Type B pancreatic cell (in vitro differentiated cells): Measurements from ENCODE around the gene NPHP4. TPM values are rescaled to one million over a fixed set of nuclear protein-coding genes. Genes with fewer than 3 reads are reported as not detected.

Experiments
- DNase-seq: peaks from one replicate; pipeline ENCODE4 v3.0.0; 2021; ENCODE audit warnings: mixed read lengths; ENCODE audit not compliant: unreplicated experiment; ENCODE audit errors: extremely low spot score
- H3K27ac Mint-ChIP-seq: 2 replicates; pipeline ENCODE4 v1.8.0; 2021; ENCODE audit warnings: mild to moderate bottlenecking, mixed read lengths
- H3K27me3 Mint-ChIP-seq: 2 replicates; pipeline ENCODE4 v1.8.0; 2021; ENCODE audit warnings: mixed read lengths
- H3K36me3 Mint-ChIP-seq: 2 replicates; pipeline ENCODE4 v1.8.0; 2021; ENCODE audit warnings: mixed read lengths
- H3K4me1 Mint-ChIP-seq: one replicate; pipeline ENCODE4 v1.8.0; 2021; ENCODE audit warnings: mixed read lengths; ENCODE audit not compliant: unreplicated experiment
- H3K4me3 Mint-ChIP-seq: 2 replicates; pipeline ENCODE4 v1.8.0; 2021; ENCODE audit warnings: mild to moderate bottlenecking, mixed read lengths
- H3K9me3 Mint-ChIP-seq: 2 replicates; pipeline ENCODE4 v1.8.0; 2021; ENCODE audit warnings: mixed read lengths
- CTCF ChIP-seq: fragments of 200-600 bp; sonication (generic); conservative IDR thresholded peaks from 2 replicates; pipeline ENCODE4 v1.5.0; 2021; ENCODE audit warnings: antibody characterized with exemption, mild to moderate bottlenecking
- total RNA-seq: library from RNA; stranded (reverse); gene quantifications from 2 replicates; pipeline ENCODE4 v1.2.1, GENCODE V29; 2021; ENCODE audit warnings: low replicate concordance

Gene NPHP4
- total RNA-seq, 1 donor from 2014 or later: 21.7 TPM

- H3K36me3 Mint-ChIP-seq: no peaks in the 10 kb centered on the region
- no peak for DNase-seq
Observed at GRCh38 chr1:5832916-5833895, 159.0 kb downstream of the NPHP4 start.

DNA sequence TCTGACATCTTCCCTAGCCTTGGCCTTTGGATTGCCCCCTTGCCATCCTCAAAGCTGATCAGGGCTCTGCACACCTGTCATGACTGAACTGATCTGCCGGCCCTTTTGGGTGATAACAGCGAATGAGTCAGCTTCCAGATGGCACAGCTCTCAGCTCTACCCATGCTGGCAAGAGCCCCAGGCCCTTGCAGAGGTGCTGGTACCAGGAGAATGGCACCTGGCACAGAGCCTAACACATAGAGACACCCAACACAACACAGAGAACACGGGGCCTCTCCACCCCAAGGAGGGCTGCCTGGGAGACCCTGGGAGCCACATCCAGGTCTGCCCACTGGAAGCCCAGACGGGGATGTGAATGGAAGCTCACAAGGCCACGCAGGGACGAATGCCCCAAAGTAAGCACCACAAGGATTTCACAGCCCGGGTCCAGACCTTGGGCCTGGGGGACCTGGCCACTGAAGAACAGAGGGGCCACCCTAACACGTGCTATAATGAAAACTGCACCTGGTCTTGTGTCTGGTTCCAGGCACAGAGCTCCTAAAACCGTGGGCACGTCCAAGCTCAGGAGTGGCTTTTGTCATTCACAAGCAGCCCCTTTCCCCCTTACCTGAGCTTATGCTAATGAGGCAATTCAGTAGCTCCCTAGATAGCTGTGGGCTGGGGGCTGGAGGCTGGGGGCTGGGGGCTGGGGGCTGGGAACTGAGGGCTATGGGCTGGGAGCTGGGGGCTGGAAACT, 160.5 kb downstream of the NPHP4 start:
- H3K27me3 Mint-ChIP-seq: peaks cover 17% of the 10 kb centered on the region
- no peak overlapping the region for H3K27ac Mint-ChIP-seq
- no peaks in the 10 kb centered on the region for H3K9me3 Mint-ChIP-seq
- no peak for TF ChIP-seq CTCF
- no peaks in the 10 kb centered on the region for H3K4me1 Mint-ChIP-seq
- no peak for DNase-seq
- H3K36me3 Mint-ChIP-seq: no peaks in the 10 kb centered on the region
- H3K4me3 Mint-ChIP-seq: no peak overlapping the region

More at GRCh38 chr1:5832916-5833895, 159.0 kb downstream of the NPHP4 start:
- no peak for TF ChIP-seq CTCF
- Mint-ChIP-seq H3K9me3 (no peaks in the 10 kb centered on the region), H3K4me1 (no peaks in the 10 kb centered on the region), H3K27me3 (peaks cover 16% of the 10 kb centered on the region), H3K4me3 (no peak overlapping the region), H3K27ac (no peak overlapping the region)

DNA sequence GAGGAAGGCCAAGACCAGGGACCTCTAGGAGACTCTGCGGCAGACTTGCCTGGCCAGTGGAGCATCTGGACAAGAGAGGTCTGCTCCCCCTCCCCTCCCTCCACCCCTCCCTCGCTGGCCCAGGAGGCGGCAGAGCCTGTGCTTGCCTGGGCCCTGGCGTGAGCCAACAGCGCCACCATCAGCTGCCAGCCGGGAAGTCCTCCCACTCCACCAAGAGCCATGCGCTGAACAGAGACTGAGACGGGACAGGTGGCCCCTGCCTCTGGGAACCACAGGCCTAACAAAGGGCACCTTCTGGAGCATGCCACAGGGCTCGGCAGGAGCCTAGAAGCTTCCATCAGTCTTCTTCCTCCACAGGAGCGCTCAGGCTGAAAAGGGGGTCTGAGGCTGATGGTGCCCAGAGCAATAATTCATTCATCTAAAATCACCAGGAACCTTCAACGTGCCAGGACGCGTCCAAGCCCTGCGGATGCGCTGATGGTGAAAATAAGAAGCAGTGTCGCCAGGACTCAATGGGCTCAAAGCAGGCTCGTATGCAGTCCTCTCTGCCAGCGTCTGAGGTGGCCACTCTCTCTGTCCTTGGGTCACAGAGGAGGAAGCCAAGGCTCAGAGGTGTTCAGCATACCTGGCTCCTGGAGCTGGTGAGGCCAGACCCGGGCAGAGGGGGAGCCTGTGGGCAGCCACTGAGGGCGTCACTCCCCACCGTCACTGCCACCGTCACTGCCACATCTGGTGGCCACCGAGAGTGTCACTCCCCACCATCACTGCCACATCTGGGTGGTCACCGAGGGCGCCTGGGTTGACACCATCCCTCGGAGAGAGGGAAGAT, 161.2 kb downstream of the NPHP4 start:
- Mint-ChIP-seq H3K4me3 (no peak overlapping the region), H3K36me3 (no peaks in the 10 kb centered on the region), H3K27me3 (peaks cover 14% of the 10 kb centered on the region), H3K4me1 (peaks cover 5% of the 10 kb centered on the region), H3K9me3 (no peaks in the 10 kb centered on the region), H3K27ac (no peak overlapping the region)
- TF ChIP-seq CTCF: peak; percentile 59
- DNase-seq: no peak

DNA sequence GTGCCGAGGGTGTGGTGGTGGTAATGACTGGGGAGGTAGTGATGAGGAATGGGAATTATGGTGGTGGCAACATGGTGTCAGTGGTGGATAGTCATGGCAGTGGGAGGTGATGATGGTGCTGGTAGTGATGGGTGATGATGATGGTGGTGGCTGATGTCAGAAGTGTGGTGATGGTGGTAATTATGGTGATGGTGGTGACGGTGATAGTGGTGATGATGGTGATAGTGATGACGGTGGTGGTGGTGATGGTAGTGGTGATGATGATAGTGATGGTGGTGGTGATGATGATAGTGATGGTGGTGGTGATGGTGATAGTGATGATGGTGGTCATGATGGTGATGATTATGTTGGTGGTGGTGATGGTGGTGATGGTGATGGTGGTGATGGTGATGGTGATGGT, 162.8 kb downstream of the NPHP4 start:
- Mint-ChIP-seq H3K36me3 (no peaks in the 10 kb centered on the region), H3K4me3 (no peak overlapping the region), H3K27me3 (peaks cover 14% of the 10 kb centered on the region), H3K27ac (no peak overlapping the region), H3K4me1 (peaks cover 5% of the 10 kb centered on the region), H3K9me3 (no peaks in the 10 kb centered on the region)
- DNase-seq: no peak
- TF ChIP-seq CTCF: no peak

DNA sequence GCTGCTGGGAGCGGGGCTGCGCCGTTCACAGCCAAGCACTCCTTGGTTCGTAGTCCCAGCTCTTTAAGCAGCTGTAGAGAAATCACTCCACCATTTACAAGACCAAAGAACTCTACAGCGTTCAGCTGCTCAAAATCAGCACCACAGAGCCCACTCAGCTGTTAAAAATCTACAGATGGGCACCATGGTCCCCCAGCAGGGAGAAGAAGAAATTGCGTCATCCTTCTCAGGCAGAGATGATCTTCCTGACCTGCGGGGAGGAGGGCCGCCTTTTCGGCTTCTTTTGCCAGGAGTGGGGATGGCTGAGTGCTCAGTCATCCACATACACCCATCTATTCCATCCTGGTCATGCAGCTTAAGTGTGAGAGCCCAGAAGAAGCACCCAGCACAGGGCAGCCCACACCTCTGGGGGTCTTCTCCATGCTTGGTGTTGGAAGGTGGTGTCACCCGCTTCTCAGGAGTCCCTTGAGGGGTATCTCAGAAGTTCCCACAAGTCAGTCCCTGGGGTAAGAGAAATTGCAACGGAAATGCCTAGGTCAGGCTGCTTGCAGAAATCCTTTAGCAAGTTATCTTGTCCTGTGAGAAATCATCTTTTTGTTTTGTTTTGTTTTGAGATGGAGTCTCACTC, 163.8 kb downstream of the NPHP4 start:
- DNase-seq: no peak
- peaks cover 5% of the 10 kb centered on the region for H3K4me1 Mint-ChIP-seq
- H3K4me3 Mint-ChIP-seq: no peak overlapping the region
- peaks cover 14% of the 10 kb centered on the region for H3K27me3 Mint-ChIP-seq
- no peak overlapping the region for H3K27ac Mint-ChIP-seq
- H3K9me3 Mint-ChIP-seq: no peaks in the 10 kb centered on the region
- no peaks in the 10 kb centered on the region for H3K36me3 Mint-ChIP-seq
- no peak for TF ChIP-seq CTCF
